ENCODE results near the gene C20orf173. TPM values are rescaled to one million over a fixed set of nuclear protein-coding genes. Genes with fewer than 3 reads are reported as not detected.

Gene C20orf173
- total and polyA plus RNA-seq, 2 of the 13 experiments (the other 11 are each of a cell fraction or from before 2014, with no cell fraction given), result not detected

GRCh38 chr20:35572838-35573237 is 43.4 kb upstream of the C20orf173 start:
- peaks cover 8% of the 10 kb centered on the region for H3K9me3 ChIP-seq (ENCODE audit: low read length)
- H3K9ac ChIP-seq (ENCODE audit: insufficient read depth, low read depth, low read length), result no peak overlapping the region
- ChIA-PET CTCF (ENCODE audit: low intra/inter-chr PET ratio, low total read pairs) (no interaction called here), POLR2A (no interaction called here)
- BruUV-seq (replicated peaks), result no TSS peak
- H2AFZ ChIP-seq (ENCODE audit: low read length), result no peak overlapping the region
- TF ChIP-seq RBFOX2 (IDR thresholded peaks at IDR 0.05; ENCODE audit: low read depth, low read length), result no peak
- TF ChIP-seq YEATS2 (CRISPR knock-in tag; IDR thresholded peaks at IDR 0.05; ENCODE audit: borderline replicate concordance), result no peak
- TF ChIP-seq ZNF546 (CRISPR knock-in tag; conservative IDR thresholded peaks at IDR 0.05), result no peak
- TF ChIP-seq POGK (CRISPR knock-in tag; conservative IDR thresholded peaks at IDR 0.05), result no peak
- no peak for TF ChIP-seq SCMH1 (CRISPR knock-in tag; IDR thresholded peaks at IDR 0.05; ENCODE audit: borderline replicate concordance)
- TF ChIP-seq ZFAT (CRISPR knock-in tag; conservative IDR thresholded peaks at IDR 0.05), result no peak
- TF ChIP-seq ELF1 (CRISPR knock-in tag; IDR thresholded peaks at IDR 0.05), result no peak
- TF ChIP-seq ZNF160 (CRISPR knock-in tag; IDR thresholded peaks at IDR 0.05), result peak; percentile 88
- peaks cover 15% of the 10 kb centered on the region for H3K4me1 ChIP-seq (ENCODE audit: insufficient read depth, low read length)
- H3K36me3 ChIP-seq (replicated peaks in 1 of 2; ENCODE audit: control insufficient read depth in 1 of 2, insufficient read depth in 2 of 2, low read length in 2 of 2), result no peaks in the 10 kb centered on the region
- H3K27me3 ChIP-seq (ENCODE audit: control insufficient read depth in 1 of 2, insufficient read depth in 2 of 2, low read length in 2 of 2), result no peaks in the 10 kb centered on the region
- H3K4me2 ChIP-seq (ENCODE audit: low read depth, low read length), result no peak overlapping the region
- in situ Hi-C loops (cut with HindIII; ENCODE audit: extremely low pct_ligation_motif_present, low pct_unique_long_range_greater_than_20kb) (no loop called here), intact Hi-C loops (cut with micrococcal nuclease; ENCODE audit: unreplicated experiment) (no loop called here)
- H3K79me2 ChIP-seq (ENCODE audit: insufficient read depth, low read length), result no peaks in the 10 kb centered on the region
- ATAC-seq, result no peak
- no peak overlapping the region for H3K27ac ChIP-seq (ENCODE audit: extremely low read length, insufficient read depth, low read length)
- H4K20me1 ChIP-seq (ENCODE audit: insufficient read depth, low read length), result no peaks in the 10 kb centered on the region
- FAIRE-seq, result no peak
- WGBS (ENCODE audit: low lambda C conversion rate), result 57% methylated on average over 4 of the region's 4 CpGs
- H3K4me3 ChIP-seq (replicated peaks in 1 of 3; ENCODE audit: insufficient read depth in 1 of 3, low read depth in 2 of 3, low read length in 3 of 3), result no peak overlapping the region
- DNase-seq (ENCODE audit: low spot score), result no peak

GRCh38 chr20:35571555-35571954 is 42.1 kb upstream of the C20orf173 start:
- DNase-seq (ENCODE audit: low spot score) (no peak), FAIRE-seq (no peak), ATAC-seq (no peak)
- Histone ChIP-seq H3K36me3 (replicated peaks in 1 of 2; ENCODE audit: control insufficient read depth in 1 of 2, insufficient read depth in 2 of 2, low read length in 2 of 2) (no peaks in the 10 kb centered on the region), H3K27me3 (ENCODE audit: control insufficient read depth in 1 of 2, insufficient read depth in 2 of 2, low read length in 2 of 2) (no peaks in the 10 kb centered on the region), H3K79me2 (ENCODE audit: insufficient read depth, low read length) (no peaks in the 10 kb centered on the region), H3K9me3 (ENCODE audit: low read length) (peaks cover 8% of the 10 kb centered on the region), H3K4me3 (replicated peaks in 1 of 3; ENCODE audit: insufficient read depth in 1 of 3, low read depth in 2 of 3, low read length in 3 of 3) (no peak overlapping the region), H3K27ac (ENCODE audit: extremely low read length, insufficient read depth, low read length) (no peak overlapping the region), H4K20me1 (ENCODE audit: insufficient read depth, low read length) (no peaks in the 10 kb centered on the region), H3K9ac (ENCODE audit: insufficient read depth, low read depth, low read length) (no peak overlapping the region), H3K4me2 (ENCODE audit: low read depth, low read length) (no peak overlapping the region), H3K4me1 (ENCODE audit: insufficient read depth, low read length) (peaks cover 12% of the 10 kb centered on the region), H2AFZ (ENCODE audit: low read length) (no peak overlapping the region)
- ChIA-PET CTCF (ENCODE audit: low intra/inter-chr PET ratio, low total read pairs) (no interaction called here), POLR2A (no interaction called here)
- in situ Hi-C loops (cut with HindIII; ENCODE audit: extremely low pct_ligation_motif_present, low pct_unique_long_range_greater_than_20kb), result no loop called here
- BruUV-seq (replicated peaks), result no TSS peak
- intact Hi-C loops (cut with micrococcal nuclease; ENCODE audit: unreplicated experiment), result no loop called here
- TF ChIP-seq ZNF839 (CRISPR knock-in tag; IDR thresholded peaks at IDR 0.05; ENCODE audit: borderline replicate concordance), result no peak
- TF ChIP-seq CERS6 (CRISPR knock-in tag; IDR thresholded peaks at IDR 0.05), result no peak
- TF ChIP-seq MYC (CRISPR knock-in tag; IDR thresholded peaks at IDR 0.05; ENCODE audit: borderline replicate concordance), result no peak
- TF ChIP-seq KDM5B (CRISPR knock-in tag; IDR thresholded peaks at IDR 0.05; ENCODE audit: borderline replicate concordance), result no peak
- no peak for TF ChIP-seq MLXIP (CRISPR knock-in tag; IDR thresholded peaks at IDR 0.05; ENCODE audit: borderline replicate concordance)
- TF ChIP-seq ZFP62 (CRISPR knock-in tag; IDR thresholded peaks at IDR 0.05), result no peak
- no peak for TF ChIP-seq BHLHE40 (IDR thresholded peaks at IDR 0.05; ENCODE audit: low read length)
